ENCODE data around the gene PEX11G. TPM values are rescaled to one million over a fixed set of nuclear protein-coding genes. Genes with fewer than 3 reads are reported as not detected.
A peak's percentile ranks its signal among the peaks of the same experiment; 100 is the strongest.

Gene PEX11G
- total RNA-seq, 1 donor from 2014 or later = 4.7 TPM

- no peak for DNase-seq (ENCODE audit: low spot score)
- no peak for ATAC-seq
- intact Hi-C loops (cut with DNase I) = no loop called here
Measured at GRCh38 chr19:7505288-7505681, 16.4 kb upstream of the PEX11G start.

GRCh38 chr19:7504684-7505083 is 15.8 kb upstream of the PEX11G start:
- ATAC-seq (no peak), DNase-seq (ENCODE audit: low spot score) (no peak)
- intact Hi-C loops (cut with DNase I) = no loop called here

GRCh38 chr19:7502552-7502951 is 13.7 kb upstream of the PEX11G start:
- intact Hi-C loops (cut with DNase I) = no loop called here
- DNase-seq (ENCODE audit: low spot score) = no peak
- ATAC-seq = no peak

- peak; percentile 56 for ATAC-seq
- intact Hi-C loops (cut with DNase I) = no loop called here
- DNase-seq (ENCODE audit: low spot score) = no peak
Measured at GRCh38 chr19:7500811-7501450, 12.1 kb upstream of the PEX11G start.

GRCh38 chr19:7497292-7497691 is 8.5 kb upstream of the PEX11G start:
- ATAC-seq (no peak), DNase-seq (ENCODE audit: low spot score) (no peak)
- intact Hi-C loops (cut with DNase I) = no loop called here

- intact Hi-C loops (cut with DNase I) = no loop called here
- DNase-seq (ENCODE audit: low spot score) = peak; percentile 75
- ATAC-seq = peak; percentile 94
Measured at GRCh38 chr19:7494416-7495098, 5.7 kb upstream of the PEX11G start.

- no peak for ATAC-seq
- intact Hi-C loops (cut with DNase I) = no loop called here
- DNase-seq (ENCODE audit: low spot score) = no peak
Measured at GRCh38 chr19:7492558-7492957, 3.7 kb upstream of the PEX11G start.

GRCh38 chr19:7492142-7492541 is 3.3 kb upstream of the PEX11G start:
- intact Hi-C loops (cut with DNase I) = no loop called here
- DNase-seq (ENCODE audit: low spot score) (no peak), ATAC-seq (no peak)

- ATAC-seq = no peak
- intact Hi-C loops (cut with DNase I) = no loop called here
Measured at GRCh38 chr19:7489609-7490044, 792 bp upstream of the PEX11G start.

GRCh38 chr19:7486923-7487322 is 1.9 kb downstream of the PEX11G start:
- DNase-seq (ENCODE audit: low spot score) (no peak), ATAC-seq (no peak)
- intact Hi-C loops (cut with DNase I) = no loop called here

More at GRCh38 chr19:7489609-7490044, 792 bp upstream of the PEX11G start:
- no peak for DNase-seq (ENCODE audit: low spot score)

GRCh38 chr19:7483720-7484201 is 5.1 kb downstream of the PEX11G start:
- intact Hi-C loops (cut with DNase I) = no loop called here
- DNase-seq (ENCODE audit: low spot score) = no peak
- no peak for ATAC-seq

- DNase-seq (ENCODE audit: low spot score) = no peak
- intact Hi-C loops (cut with DNase I) = no loop called here
- ATAC-seq = no peak
Measured at GRCh38 chr19:7482584-7483439, 6.0 kb downstream of the PEX11G start.

- DNase-seq (ENCODE audit: low spot score) (no peak), ATAC-seq (peak; percentile 48)
- intact Hi-C loops (cut with DNase I) = no loop called here
Measured at GRCh38 chr19:7480970-7481255, 7.9 kb downstream of the PEX11G start.

GRCh38 chr19:7480222-7480969 is 8.4 kb downstream of the PEX11G start:
- ATAC-seq (peak; percentile 24), DNase-seq (ENCODE audit: low spot score) (no peak)
- intact Hi-C loops (cut with DNase I) = no loop called here

- ATAC-seq (no peak), DNase-seq (ENCODE audit: low spot score) (no peak)
- intact Hi-C loops (cut with DNase I) = no loop called here
Measured at GRCh38 chr19:7478843-7479227, 10.0 kb downstream of the PEX11G start.

GRCh38 chr19:7478173-7478842 is 10.5 kb downstream of the PEX11G start:
- intact Hi-C loops (cut with DNase I) = no loop called here
- DNase-seq (ENCODE audit: low spot score) = no peak

GRCh38 chr19:7477758-7478157 is 11.1 kb downstream of the PEX11G start:
- DNase-seq (ENCODE audit: low spot score) (no peak), ATAC-seq (no peak)
- intact Hi-C loops (cut with DNase I) = no loop called here

More at GRCh38 chr19:7478173-7478842, 10.5 kb downstream of the PEX11G start:
- ATAC-seq = no peak

- DNase-seq (ENCODE audit: low spot score) = no peak
- intact Hi-C loops (cut with DNase I) = no loop called here
- no peak for ATAC-seq
Measured at GRCh38 chr19:7476777-7477494, 11.9 kb downstream of the PEX11G start.

Data from sciatic nerve (tissue), 2 donors.